Measurements from ENCODE around the gene ACAD8. TPM values are rescaled to one million over a fixed set of nuclear protein-coding genes. Genes with fewer than 3 reads are reported as not detected.

ACAD8 gene
- total and polyA plus RNA-seq, 2 of the 8 experiments (the other 6 are each of a cell fraction or from before 2014, with no cell fraction given): 45.8 to 52.7 TPM

GRCh38 chr11:134223836-134224709 lies 29.3 kb upstream of the ACAD8 start, which contains the start of the genes NCAPD3 and VPS26B:
Gene NCAPD3, minus strand, starts transcription at chr11:134223967. Its CDS starts 41 bp downstream, at chr11:134223926.
Gene VPS26B, plus strand, starts transcription at chr11:134224671. Its CDS starts 452 bp downstream, at chr11:134225123.
- Histone ChIP-seq H3K79me1 (ENCODE audit: low read depth, low read length) (peaks cover 9% of the 10 kb centered on the region), H2AK5ac (ENCODE audit: low read depth, low read length) (no peak within 1 kb of the TSS), H3K27ac (ENCODE audit: low read depth, low read length) (no peak within 1 kb of the TSS), H3K4ac (replicated peaks; ENCODE audit: insufficient read length, low read depth, low read length) (no peak within 1 kb of the TSS), H3K9ac (replicated peaks in 1 of 4; ENCODE audit: extremely low read depth in 1 of 4, low read depth in 3 of 4, low read length in 3 of 4) (peak within 1 kb of the TSS; percentile 35 to 62 (median 50)), H2BK120ac (replicated peaks; ENCODE audit: low read depth, low read length) (no peak within 1 kb of the TSS), H3K56ac (replicated peaks; ENCODE audit: insufficient read length, low read depth, low read length) (no peak within 1 kb of the TSS), H4K91ac (replicated peaks; ENCODE audit: insufficient read length, low read length) (peak within 1 kb of the TSS; percentile 83), H2AFZ (ENCODE audit: low read length) (peak within 1 kb of the TSS; percentile 100), H3K79me2 (ENCODE audit: control insufficient read depth in 1 of 2, insufficient read depth in 2 of 2, low read length in 2 of 2) (peaks cover 0 to 31% of the 10 kb centered on the region in 2 experiments; a peak in 2 of 4 replicates), H3K18ac (ENCODE audit: extremely low read depth, low read length) (peak within 1 kb of the TSS; percentile 25; the same call in 1 of the 2 replicates), H3K36me3 (ENCODE audit: control insufficient read depth in 2 of 4, insufficient read depth in 4 of 4, low read length in 3 of 4) (peaks cover 3 to 10% (median 5%) of the 10 kb centered on the region in 4 experiments; a peak in 7 of 8 replicates), H3K23ac (ENCODE audit: insufficient read length) (no peak within 1 kb of the TSS), H3K23me2 (ENCODE audit: low read depth, low read length) (peaks cover 20% of the 10 kb centered on the region), H3K14ac (ENCODE audit: insufficient read length) (no peak within 1 kb of the TSS), H3K27me3 (replicated peaks in 1 of 4; ENCODE audit: control insufficient read depth in 3 of 4, extremely low read depth in 1 of 4, insufficient read depth in 3 of 4, low read length in 3 of 4) (peaks cover 0 to 6% (median 0%) of the 10 kb centered on the region in 4 experiments; a peak in 1 of 7 replicates), H3K4me2 (ENCODE audit: insufficient read depth in 1 of 2, low read depth in 2 of 2, low read length in 2 of 2) (peak within 1 kb of the TSS; percentile 97 to 99), H2BK20ac (ENCODE audit: low read length) (no peak within 1 kb of the TSS), H2BK15ac (ENCODE audit: low read length) (peak within 1 kb of the TSS; percentile 88; the same call in 1 of the 2 replicates), H2BK12ac (ENCODE audit: low read depth, low read length) (no peak within 1 kb of the TSS), H4K20me1 (replicated peaks in 1 of 2; ENCODE audit: control insufficient read depth in 1 of 2, insufficient read depth in 2 of 2, low read length in 2 of 2) (peaks cover 0 to 8% of the 10 kb centered on the region in 2 experiments), H3K4me1 (replicated peaks in 1 of 4; ENCODE audit: control insufficient read depth in 3 of 4, insufficient read depth in 4 of 4, low read length in 3 of 4) (peaks cover 0 to 5% (median 3%) of the 10 kb centered on the region in 4 experiments), H4K8ac (ENCODE audit: extremely low read depth, insufficient read depth, low read length) (peak within 1 kb of the TSS; percentile 53; the same call in 1 of the 2 replicates), H4K5ac (ENCODE audit: insufficient read length, low read depth, low read length) (peak within 1 kb of the TSS; percentile 46), H3K9me3 (ENCODE audit: insufficient read depth in 2 of 2, low read depth in 1 of 2, low read length in 1 of 2) (no peaks in the 10 kb centered on the region), H2BK5ac (ENCODE audit: low read depth, low read length) (peak within 1 kb of the TSS; percentile 86; the same call in 1 of the 2 replicates), H3K4me3 (ENCODE audit: extremely low read depth in 1 of 4, insufficient read depth in 2 of 4, low read depth in 3 of 4, low read length in 4 of 4) (peak within 1 kb of the TSS; percentile 75 to 97 (median 86))
- FAIRE-seq: peak; percentile 7
- POLR2A ChIA-PET (ENCODE audit: partially characterized antibody): interaction anchor here (0.7 to 3.4 kb wide), 7 partner anchors 10 to 154 kb away, joined by 3 to 11 read pairs (median 4); partner anchors contain the start of gene GLB1L3
- CTCF ChIA-PET (ENCODE audit: partially characterized antibody): interaction anchor here (0.6 to 4.8 kb wide), 4 partner anchors 11 to 49 kb away, joined by 3 to 23 read pairs (median 6); no protein-coding TSS in a partner anchor
- WGBS, 2 experiments (ENCODE audit: extremely low coverage in 1 of 2, insufficient coverage in 1 of 2, insufficient read length in 1 of 2, insufficient replicate concordance in 2 of 2, low coverage in 1 of 2, low lambda C conversion rate in 2 of 2, missing lambda C conversion rate in 1 of 2): 1% methylated on average over 67 of the region's 89 CpGs; no CpG with 5 or more reads in 1 of the 2 experiments
- DNase-seq (ENCODE audit: low read depth in 1 of 2, low spot score in 2 of 2): peak; percentile 86 to 96
- TF ChIP-seq CREB1 (IDR thresholded peaks at IDR 0.05) (peak; percentile 13; the same call in 1 of the 2 replicates), BRCA1 (IDR thresholded peaks at IDR 0.05; ENCODE audit: low read depth, low read length) (no peak), NRF1 (IDR thresholded peaks at IDR 0.05; ENCODE audit: low read depth, low read length) (peak; percentile 99), HDAC6 (IDR thresholded peaks at IDR 0.05; ENCODE audit: low read depth, low read length) (no peak), ATF2 (IDR thresholded peaks at IDR 0.05; ENCODE audit: low read length) (0 out of 2 replicates have a peak, but pooled peaks have one; percentile 73), CTCF (IDR thresholded peaks at IDR 0.05; ENCODE audit: control extremely low read depth in 1 of 3, insufficient read depth in 1 of 3, low read depth in 1 of 3, low read length in 3 of 3) (no peak; a peak in 1 of 4 replicates)

All from H1 (cell line).